ENCODE measurements around the gene DAB2IP.
"Not testable (repeated sequence)": the region's sequence is repeated elsewhere in the genome, so short reads cannot be mapped to it uniquely, and the experiment has no call there.

Gene DAB2IP

DNA sequence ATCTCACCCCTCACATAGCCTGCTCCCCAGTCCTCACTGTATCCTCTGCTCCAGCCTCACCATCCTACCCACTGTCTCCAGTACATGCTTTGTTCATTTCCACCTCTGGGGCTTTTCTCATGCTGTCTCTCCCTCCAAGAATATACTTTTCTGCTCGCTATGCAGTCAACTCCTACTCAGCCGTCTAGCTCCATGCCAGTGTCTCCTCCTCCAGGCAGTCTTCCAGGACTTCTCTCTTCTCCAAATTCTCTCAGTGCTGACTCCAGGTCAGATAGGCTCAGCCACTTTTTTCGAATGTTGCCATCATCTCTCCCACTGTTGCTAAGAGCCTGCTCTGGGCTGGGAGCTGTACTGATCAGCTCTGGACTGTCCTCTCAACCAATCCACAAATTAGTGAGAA, 8.0 kb upstream of the DAB2IP start:
- H3K4me3 ChIP-seq (ENCODE audit: low read length) = no peak overlapping the region
- no peaks in the 10 kb centered on the region for H3K9me3 ChIP-seq (ENCODE audit: control insufficient read depth, insufficient read depth, low read length)
- DNase-seq (ENCODE audit: low read depth, low spot score) = no peak
- WGBS (ENCODE audit: insufficient coverage, insufficient read length) = no CpG with 5 or more reads among the region's 3 CpGs
- no peaks in the 10 kb centered on the region for H3K36me3 ChIP-seq (ENCODE audit: control insufficient read depth, insufficient read depth, low read length)
- H3K4me1 ChIP-seq (ENCODE audit: control insufficient read depth, insufficient read depth, low read length) = peaks cover under 1% of the 10 kb centered on the region; the same call in 1 of the 2 replicates
- H3K27ac ChIP-seq (ENCODE audit: low read length) = no peak overlapping the region
- H3K27me3 ChIP-seq (ENCODE audit: control insufficient read depth, insufficient read depth, low read length) = no peaks in the 10 kb centered on the region

DNA sequence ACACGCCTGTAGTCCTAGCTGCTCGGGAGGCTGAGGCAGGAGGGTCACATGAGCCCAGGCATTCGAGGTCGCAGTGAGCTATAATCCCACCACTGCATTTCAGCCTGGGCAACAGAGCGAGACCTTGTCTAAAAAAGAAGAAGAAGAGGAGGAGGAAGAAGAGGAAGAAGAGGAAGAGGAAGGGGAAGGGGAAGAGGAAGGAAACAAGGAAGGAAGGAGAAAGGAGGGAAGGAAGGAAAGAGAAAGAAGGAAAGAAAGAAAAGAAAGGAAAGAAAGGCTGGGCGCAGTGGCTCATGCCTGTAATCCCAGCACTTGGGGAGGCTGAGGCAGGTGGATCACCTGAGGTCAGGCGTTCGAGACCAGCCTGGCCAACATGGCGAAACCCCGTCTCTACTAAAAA, 7.4 kb upstream of the DAB2IP start:
- H3K4me3 ChIP-seq (ENCODE audit: low read length); H3K9me3 ChIP-seq (ENCODE audit: control insufficient read depth, insufficient read depth, low read length); DNase-seq (ENCODE audit: low read depth, low spot score); H3K36me3 ChIP-seq (ENCODE audit: control insufficient read depth, insufficient read depth, low read length); H3K27me3 ChIP-seq (ENCODE audit: control insufficient read depth, insufficient read depth, low read length); H3K4me1 ChIP-seq (ENCODE audit: control insufficient read depth, insufficient read depth, low read length); H3K27ac ChIP-seq (ENCODE audit: low read length): not testable (repeated sequence)
- no CpG with 5 or more reads among the region's 10 CpGs for WGBS (ENCODE audit: insufficient coverage, insufficient read length)

DNA sequence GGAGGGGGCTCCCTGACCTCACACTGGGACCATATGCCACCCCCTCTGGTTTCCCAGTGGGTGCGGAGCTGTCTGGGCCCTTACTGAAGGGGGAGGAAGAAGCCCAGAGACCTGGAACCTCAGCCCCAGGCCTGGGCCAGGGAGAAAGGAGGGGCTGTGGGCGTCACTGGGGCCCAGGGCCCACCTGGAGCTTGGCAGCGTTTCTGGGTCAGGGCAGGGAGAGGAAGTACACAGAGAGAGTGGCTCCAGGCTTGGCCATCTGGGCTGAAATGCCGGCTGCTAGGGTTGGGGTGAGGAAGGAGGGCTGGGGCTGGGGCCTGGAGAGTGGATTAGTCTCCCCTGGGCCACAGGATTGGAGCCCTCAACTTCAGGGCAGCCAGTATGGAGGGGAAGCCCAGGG, 6.4 kb upstream of the DAB2IP start:
- WGBS (ENCODE audit: insufficient coverage, insufficient read length) = no CpG with 5 or more reads among the region's 4 CpGs
- H3K4me1 ChIP-seq (ENCODE audit: control insufficient read depth, insufficient read depth, low read length) = peaks cover 10% of the 10 kb centered on the region

DNA sequence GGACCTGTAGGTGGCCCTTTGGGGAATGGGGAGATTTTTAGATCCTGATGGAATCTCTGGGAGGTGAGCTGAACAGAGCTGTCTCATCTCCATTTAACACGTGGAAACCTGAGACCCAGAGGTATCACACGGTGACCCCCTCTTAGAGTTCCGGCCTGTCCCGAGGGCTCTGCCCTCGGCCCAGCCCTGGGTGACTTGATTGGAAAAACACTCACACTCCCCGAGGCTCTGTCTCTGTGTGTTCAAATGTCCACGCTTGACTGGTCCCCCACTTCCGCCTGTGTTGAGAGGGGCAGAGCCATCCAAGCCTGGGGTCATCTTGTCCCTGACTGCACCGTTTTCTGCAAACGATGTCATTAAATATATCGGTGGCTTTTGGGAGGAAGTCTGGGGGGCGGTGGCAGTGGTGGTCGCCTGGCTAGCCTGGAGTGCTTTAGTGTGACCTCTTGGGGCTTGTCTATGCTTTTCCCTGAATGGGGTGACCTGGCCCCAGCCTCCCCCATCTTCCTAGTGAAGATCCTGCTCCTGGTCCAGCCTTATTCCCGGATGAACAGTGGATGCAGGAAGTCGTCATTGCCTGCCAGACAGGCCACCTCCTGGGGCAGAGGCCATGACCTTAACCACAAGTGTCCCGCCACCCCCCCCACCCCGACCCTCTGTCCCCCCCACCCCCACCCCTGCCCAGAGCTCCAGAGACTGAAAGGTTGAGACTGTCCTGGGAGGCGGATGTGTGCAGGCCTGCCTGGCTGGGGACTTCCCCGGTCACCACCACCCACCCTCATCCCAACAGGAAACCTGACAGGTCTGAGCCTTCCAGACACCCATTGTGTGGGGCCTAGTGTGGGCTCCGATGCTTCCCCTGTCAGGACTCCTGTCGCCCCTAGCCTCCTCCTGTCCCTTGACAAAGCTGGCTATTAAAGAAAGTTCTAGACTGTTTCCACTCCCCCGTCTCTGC, 5.3 kb upstream of the DAB2IP start:
- Histone ChIP-seq H3K27ac (ENCODE audit: low read length) (no peak overlapping the region), H3K4me1 (ENCODE audit: control insufficient read depth, insufficient read depth, low read length) (peaks cover 12% of the 10 kb centered on the region), H3K27me3 (ENCODE audit: control insufficient read depth, insufficient read depth, low read length) (no peaks in the 10 kb centered on the region), H3K4me3 (ENCODE audit: low read length) (no peak overlapping the region), H3K36me3 (ENCODE audit: control insufficient read depth, insufficient read depth, low read length) (no peaks in the 10 kb centered on the region), H3K9me3 (ENCODE audit: control insufficient read depth, insufficient read depth, low read length) (no peaks in the 10 kb centered on the region)
- DNase-seq (ENCODE audit: low read depth, low spot score) = no peak
- no CpG with 5 or more reads among the region's 22 CpGs for WGBS (ENCODE audit: insufficient coverage, insufficient read length)

More for the DNA sequence above, 6.4 kb upstream of the DAB2IP start:
- H3K9me3 ChIP-seq (ENCODE audit: control insufficient read depth, insufficient read depth, low read length) = no peaks in the 10 kb centered on the region
- DNase-seq (ENCODE audit: low read depth, low spot score) = no peak
- no peaks in the 10 kb centered on the region for H3K27me3 ChIP-seq (ENCODE audit: control insufficient read depth, insufficient read depth, low read length)
- H3K27ac ChIP-seq (ENCODE audit: low read length) = no peak overlapping the region
- H3K36me3 ChIP-seq (ENCODE audit: control insufficient read depth, insufficient read depth, low read length) = no peaks in the 10 kb centered on the region
- H3K4me3 ChIP-seq (ENCODE audit: low read length) = no peak overlapping the region

DNA sequence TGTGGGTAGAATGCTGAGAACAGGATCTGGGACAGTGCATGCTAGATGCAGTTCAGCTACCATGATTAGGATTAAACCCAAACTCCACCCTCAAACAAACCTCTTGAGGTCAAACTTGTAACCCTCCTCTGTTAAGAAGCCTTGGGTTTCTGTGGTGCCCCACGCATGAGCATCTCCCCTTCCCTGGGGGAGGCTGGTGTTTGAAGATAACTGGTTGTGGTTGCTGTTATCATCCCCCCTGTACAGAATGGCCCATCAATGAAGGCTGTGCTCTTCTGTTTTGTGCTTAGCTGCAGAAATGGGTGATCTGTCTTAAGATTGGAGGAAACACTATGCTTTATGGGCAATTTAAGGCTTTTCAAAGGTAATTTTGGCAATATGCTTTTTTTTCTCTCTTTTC, 4.4 kb upstream of the DAB2IP start:
- Histone ChIP-seq H3K4me3 (ENCODE audit: low read length) (no peak overlapping the region), H3K36me3 (ENCODE audit: control insufficient read depth, insufficient read depth, low read length) (no peaks in the 10 kb centered on the region), H3K27ac (ENCODE audit: low read length) (no peak overlapping the region), H3K4me1 (ENCODE audit: control insufficient read depth, insufficient read depth, low read length) (peaks cover 12% of the 10 kb centered on the region), H3K9me3 (ENCODE audit: control insufficient read depth, insufficient read depth, low read length) (no peaks in the 10 kb centered on the region), H3K27me3 (ENCODE audit: control insufficient read depth, insufficient read depth, low read length) (no peaks in the 10 kb centered on the region)
- no peak for DNase-seq (ENCODE audit: low read depth, low spot score)
- WGBS (ENCODE audit: insufficient coverage, insufficient read length) = no CpG with 5 or more reads among the region's 1 CpG

DNA sequence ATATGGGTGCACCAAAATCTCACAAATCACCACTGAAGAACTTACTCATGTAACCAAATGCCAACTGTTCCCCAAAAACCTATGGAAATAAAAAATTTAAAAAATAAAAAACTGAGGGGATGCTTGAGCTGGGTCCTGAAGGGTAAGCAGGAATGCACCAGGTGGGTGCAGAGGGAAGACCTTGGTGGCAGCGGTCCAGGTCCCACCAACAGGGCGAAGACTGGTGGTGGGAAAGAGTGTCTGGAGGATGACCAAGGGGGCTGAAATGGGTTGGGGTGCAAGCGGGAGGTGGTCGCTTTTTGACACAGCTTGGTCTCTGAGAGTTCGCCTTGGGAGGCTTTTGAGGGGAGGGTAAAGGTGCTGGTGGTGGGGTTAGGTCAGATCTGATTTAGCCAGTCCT, 3.3 kb upstream of the DAB2IP start:
- Histone ChIP-seq H3K27ac (ENCODE audit: low read length) (no peak overlapping the region), H3K9me3 (ENCODE audit: control insufficient read depth, insufficient read depth, low read length) (no peaks in the 10 kb centered on the region), H3K4me3 (ENCODE audit: low read length) (no peak overlapping the region), H3K27me3 (ENCODE audit: control insufficient read depth, insufficient read depth, low read length) (no peaks in the 10 kb centered on the region), H3K4me1 (ENCODE audit: control insufficient read depth, insufficient read depth, low read length) (peaks cover 15% of the 10 kb centered on the region), H3K36me3 (ENCODE audit: control insufficient read depth, insufficient read depth, low read length) (no peaks in the 10 kb centered on the region)
- no peak for DNase-seq (ENCODE audit: low read depth, low spot score)
- no CpG with 5 or more reads among the region's 5 CpGs for WGBS (ENCODE audit: insufficient coverage, insufficient read length)

DNA sequence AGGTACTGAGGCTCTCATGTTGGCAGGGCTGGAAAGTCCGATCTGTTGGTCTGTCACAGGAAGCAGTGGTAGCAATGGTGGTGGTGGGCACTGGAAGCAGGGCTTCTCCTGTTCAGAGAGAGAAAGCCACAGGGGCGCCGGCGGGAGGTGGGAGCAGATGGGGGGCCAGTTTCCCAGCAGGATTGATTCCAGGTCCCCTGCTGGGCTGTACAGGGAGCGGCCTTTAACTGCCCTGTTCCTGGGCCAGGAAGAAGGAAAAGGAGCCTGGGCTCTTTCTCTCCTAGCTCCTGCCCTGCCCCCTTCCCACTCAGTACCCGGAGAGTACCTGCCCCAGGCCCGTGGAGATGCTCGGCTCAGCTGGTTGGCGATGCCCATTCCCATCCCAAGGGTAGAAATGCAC, 2.6 kb upstream of the DAB2IP start:
- Histone ChIP-seq H3K9me3 (ENCODE audit: control insufficient read depth, insufficient read depth, low read length) (no peaks in the 10 kb centered on the region), H3K27ac (ENCODE audit: low read length) (no peak overlapping the region), H3K4me3 (ENCODE audit: low read length) (no peak overlapping the region), H3K27me3 (ENCODE audit: control insufficient read depth, insufficient read depth, low read length) (no peaks in the 10 kb centered on the region), H3K4me1 (ENCODE audit: control insufficient read depth, insufficient read depth, low read length) (peaks cover 15% of the 10 kb centered on the region), H3K36me3 (ENCODE audit: control insufficient read depth, insufficient read depth, low read length) (no peaks in the 10 kb centered on the region)
- no peak for DNase-seq (ENCODE audit: low read depth, low spot score)
- WGBS (ENCODE audit: insufficient coverage, insufficient read length) = no CpG with 5 or more reads among the region's 9 CpGs

DNA sequence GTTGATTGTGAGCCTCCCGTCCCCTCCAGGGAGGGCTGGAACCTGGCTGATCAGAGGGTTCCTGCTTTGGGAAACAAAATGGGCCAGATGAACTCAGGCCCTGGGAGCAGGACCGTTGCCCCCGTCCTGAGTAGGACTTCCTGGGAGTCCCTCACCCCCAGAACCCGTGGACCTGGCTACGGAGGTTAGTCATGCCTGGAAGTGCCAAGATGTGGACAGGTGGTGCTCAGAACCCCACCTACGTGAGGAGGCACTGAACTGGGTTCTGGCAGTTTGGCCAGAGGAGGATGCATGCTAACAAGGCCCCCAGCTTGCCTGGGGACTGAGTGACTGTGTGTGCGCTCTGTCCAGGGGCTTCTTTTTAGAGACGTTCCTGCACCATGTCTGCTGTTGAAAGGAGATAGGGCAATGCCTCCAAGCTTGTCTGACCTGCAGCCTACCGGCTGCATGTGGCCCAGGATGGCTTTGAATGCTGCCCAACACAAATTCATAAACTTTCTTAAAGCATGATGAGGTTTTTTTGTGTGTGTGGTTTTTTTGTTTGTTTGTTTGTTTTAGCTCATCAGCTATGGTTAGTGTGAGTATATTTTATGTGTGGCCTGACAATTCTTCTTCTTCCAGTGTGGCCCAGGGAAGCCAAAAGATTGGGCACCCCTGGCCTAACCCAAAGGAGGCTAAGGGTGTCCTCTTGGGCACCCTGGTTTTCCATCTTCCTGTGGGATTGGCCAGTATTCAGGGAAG, 1.8 kb upstream of the DAB2IP start:
- Histone ChIP-seq H3K4me3 (ENCODE audit: low read length) (no peak overlapping the region), H3K27ac (ENCODE audit: low read length) (no peak overlapping the region), H3K27me3 (ENCODE audit: control insufficient read depth, insufficient read depth, low read length) (no peaks in the 10 kb centered on the region), H3K36me3 (ENCODE audit: control insufficient read depth, insufficient read depth, low read length) (no peaks in the 10 kb centered on the region), H3K4me1 (ENCODE audit: control insufficient read depth, insufficient read depth, low read length) (peaks cover 17% of the 10 kb centered on the region), H3K9me3 (ENCODE audit: control insufficient read depth, insufficient read depth, low read length) (no peaks in the 10 kb centered on the region)
- no peak for DNase-seq (ENCODE audit: low read depth, low spot score)
- WGBS (ENCODE audit: insufficient coverage, insufficient read length) = no CpG with 5 or more reads among the region's 9 CpGs

DNA sequence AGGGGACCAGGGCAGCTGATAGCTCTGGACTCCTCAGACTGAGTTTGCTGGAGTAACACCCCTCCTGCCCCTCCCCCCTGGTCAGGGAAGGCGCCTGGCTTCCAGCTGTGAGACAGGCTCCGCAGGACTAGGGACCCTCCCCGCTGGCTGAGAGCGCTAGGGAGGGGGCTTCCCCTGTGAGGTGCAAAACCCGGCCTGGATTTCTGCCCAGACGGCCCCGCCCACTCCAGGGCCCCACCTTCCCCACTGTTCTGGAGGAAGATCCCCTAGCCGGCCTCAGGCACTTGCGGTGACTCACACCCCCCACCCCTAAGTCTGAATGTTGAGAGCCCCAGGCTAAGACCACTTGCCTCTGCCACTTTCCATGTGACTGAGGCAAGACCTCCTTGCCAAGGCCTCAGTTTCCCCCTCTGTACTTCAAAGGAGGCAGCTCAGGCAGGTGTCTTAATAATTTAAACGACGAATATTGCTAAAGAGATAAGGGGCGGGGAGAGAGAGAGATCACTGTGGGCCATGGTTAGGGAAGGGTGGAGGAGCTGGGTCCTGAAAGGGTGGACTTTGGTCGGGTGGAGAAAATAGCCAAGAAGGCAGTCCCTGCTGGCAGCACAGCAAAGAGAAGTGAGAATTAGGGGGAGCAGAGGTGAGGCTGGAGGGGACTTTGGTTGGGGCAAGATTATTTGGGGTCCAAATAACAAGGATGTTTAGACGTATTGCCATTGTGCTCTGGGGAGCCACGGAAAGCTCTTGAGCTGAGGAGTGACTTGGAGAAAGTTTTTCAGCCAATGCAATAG, 1.0 kb upstream of the DAB2IP start:
- H3K36me3 ChIP-seq (ENCODE audit: control insufficient read depth, insufficient read depth, low read length) = no peaks in the 10 kb centered on the region
- H3K4me3 ChIP-seq (ENCODE audit: low read length) = no peak overlapping the region; the same call in 1 of the 2 replicates
- no peak overlapping the region for H3K27ac ChIP-seq (ENCODE audit: low read length)
- no peaks in the 10 kb centered on the region for H3K9me3 ChIP-seq (ENCODE audit: control insufficient read depth, insufficient read depth, low read length)
- peaks cover 17% of the 10 kb centered on the region for H3K4me1 ChIP-seq (ENCODE audit: control insufficient read depth, insufficient read depth, low read length)
- no peaks in the 10 kb centered on the region for H3K27me3 ChIP-seq (ENCODE audit: control insufficient read depth, insufficient read depth, low read length)
- peak; percentile 72 for DNase-seq (ENCODE audit: low read depth, low spot score)
- WGBS (ENCODE audit: insufficient coverage, insufficient read length) = no CpG with 5 or more reads among the region's 15 CpGs

DNA sequence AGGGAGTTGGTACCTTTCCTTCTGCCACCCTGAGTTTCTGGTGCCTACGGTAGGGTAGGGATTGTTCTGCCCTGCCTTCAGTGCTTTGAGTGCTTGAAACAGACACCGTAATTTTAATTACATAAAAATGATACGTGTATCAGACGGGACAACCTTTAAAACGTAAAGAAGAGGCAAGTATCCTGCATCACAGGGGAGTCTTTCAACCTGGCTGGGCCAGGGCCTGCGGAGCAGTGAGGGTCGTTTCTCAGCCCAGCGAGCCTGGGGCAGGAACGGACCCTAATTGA, 483 bp upstream of the DAB2IP start:
- Histone ChIP-seq H3K27me3 (ENCODE audit: control insufficient read depth, insufficient read depth, low read length) (no peaks in the 10 kb centered on the region), H3K4me3 (ENCODE audit: low read length) (peak overlapping the region; percentile 52; the same call in 1 of the 2 replicates), H3K9me3 (ENCODE audit: control insufficient read depth, insufficient read depth, low read length) (no peaks in the 10 kb centered on the region), H3K4me1 (ENCODE audit: control insufficient read depth, insufficient read depth, low read length) (peaks cover 17% of the 10 kb centered on the region), H3K27ac (ENCODE audit: low read length) (no peak overlapping the region), H3K36me3 (ENCODE audit: control insufficient read depth, insufficient read depth, low read length) (no peaks in the 10 kb centered on the region)
- no CpG with 5 or more reads among the region's 9 CpGs for WGBS (ENCODE audit: insufficient coverage, insufficient read length)
- no peak for DNase-seq (ENCODE audit: low read depth, low spot score)
